Endothelial cell of umbilical vein (primary cell): ENCODE data around the gene PTCH1. TPM values are rescaled to one million over a fixed set of nuclear protein-coding genes. Genes with fewer than 3 reads are reported as not detected.

Source experiments
- BruUV-seq: library from RNA; stranded (reverse); fragments of 400-500 nt; replicated peaks from 2 replicates; lab custom pipeline; 2021; lab: Mats Ljungman, UMichigan
- CTCF ChIA-PET: fragments of 300-600, 350-600 bp; sonication (Branson Sonifier 250); formaldehyde crosslinking; loops from one replicate; lab custom pipeline; 2021; ENCODE audit warnings: antibody characterized with exemption, inconsistent platforms; lab: Charles Lee
- POLR2A ChIA-PET: fragments of 300-600, 350-600 bp; sonication (Branson Sonifier 250); formaldehyde crosslinking; loops from one replicate; lab custom pipeline; 2021; ENCODE audit warnings: antibody characterized with exemption, inconsistent platforms; lab: Charles Lee
- DNase-seq: peaks from one replicate; pipeline ENCODE4 v3.0.0-alpha.2; 2011; ENCODE audit warnings: low read depth, low spot score
- FAIRE-seq: peaks from 2 replicates; lab custom pipeline; 2011; peaks lifted over from hg19 to GRCh38; lab: Jason Lieb, UNC
- H2AFZ ChIP-seq: 2 replicates; pipeline ENCODE4 v1.6.0; 2012; ENCODE audit warnings: low read depth, low read length, control low read depth, inconsistent platforms
- H3K27ac ChIP-seq: 2 replicates; pipeline ENCODE4 v1.5.1; 2011; ENCODE audit warnings: low read depth, mild to moderate bottlenecking, control low read depth, low read length, moderate library complexity; ENCODE audit not compliant: insufficient read depth
- H3K27me3 ChIP-seq, 2 experiments: 2 replicates each; pipeline versions ENCODE4 v1.6.0 to v1.6.1; 2011; ENCODE audit warnings: low read length in 2 of 2, mixed read lengths in 1 of 2; ENCODE audit not compliant: control insufficient read depth in 2 of 2, insufficient read depth in 2 of 2
- H3K36me3 ChIP-seq, 2 experiments: 2 replicates in 1 of 2; 3 replicates in 1 of 2; pipeline ENCODE4 v1.5.1; 2011; ENCODE audit warnings: low read length in 2 of 2, mild to moderate bottlenecking in 1 of 2, moderate library complexity in 1 of 2; ENCODE audit not compliant: control insufficient read depth in 2 of 2, insufficient read depth in 2 of 2; ENCODE audit errors: extremely low read depth in 1 of 2
- H3K4me1 ChIP-seq: 3 replicates; pipeline ENCODE4 v1.5.1; 2011; ENCODE audit warnings: mild to moderate bottlenecking, low read length; ENCODE audit not compliant: control insufficient read depth, insufficient read depth; ENCODE audit errors: extremely low read depth
- H3K4me2 ChIP-seq: 2 replicates; pipeline ENCODE4 v1.6.1; 2011; ENCODE audit warnings: low read length, control low read depth, mixed read lengths; ENCODE audit not compliant: insufficient read depth
- H3K4me3 ChIP-seq, 3 experiments: fragments of 200-600 bp in 1 of 3; sonication (generic), shearing (Covaris generic) in 1 of 3; replicated peaks in 1 of 3; 2 replicates each; pipeline ENCODE4 v1.5.1; 2011 to 2016; ENCODE audit warnings: control low read depth in 3 of 3, low read length in 3 of 3, mild to moderate bottlenecking in 2 of 3, inconsistent platforms in 1 of 3, low read depth in 1 of 3, moderate library complexity in 1 of 3; ENCODE audit not compliant: insufficient read depth in 1 of 3
- H3K79me2 ChIP-seq: 2 replicates; pipeline ENCODE4 v1.6.0; 2012; ENCODE audit warnings: low read length, inconsistent platforms; ENCODE audit not compliant: control insufficient read depth, insufficient read depth
- H3K9ac ChIP-seq: replicated peaks from 2 replicates; pipeline ENCODE3; 2011; ENCODE audit warnings: low read length, control low read depth; ENCODE audit not compliant: insufficient read depth; ENCODE audit errors: extremely low read depth
- H3K9me1 ChIP-seq: replicated peaks from 3 replicates; pipeline ENCODE4 v1.6.0; 2011; ENCODE audit warnings: mild to moderate bottlenecking, low read length; ENCODE audit not compliant: control insufficient read depth, insufficient read depth; ENCODE audit errors: extremely low read depth
- H3K9me3 ChIP-seq: replicated peaks from 2 replicates; pipeline ENCODE4 v1.5.1; 2012; ENCODE audit warnings: low read length, inconsistent platforms; ENCODE audit not compliant: control insufficient read depth, insufficient read depth
- H4K20me1 ChIP-seq: replicated peaks from 2 replicates; pipeline ENCODE3; 2011; ENCODE audit warnings: mild to moderate bottlenecking, low read length; ENCODE audit not compliant: control insufficient read depth, insufficient read depth; ENCODE audit errors: extremely low read depth
- CTCF ChIP-seq, 2 donors: IDR thresholded peaks; 1 replicate in 1 of 2; 2 replicates in 1 of 2; pipeline ENCODE4 v1.5.1; 2011; ENCODE audit warnings: low read length in 2 of 2, mild to moderate bottlenecking in 2 of 2, moderate library complexity in 2 of 2, control low read depth in 1 of 2, inconsistent platforms in 1 of 2, low read depth in 1 of 2; ENCODE audit not compliant: insufficient read depth in 1 of 2; ENCODE audit errors: extremely low read depth in 1 of 2
- EZH2 ChIP-seq: IDR thresholded peaks from 2 replicates; pipeline ENCODE4 v1.6.1; 2012; ENCODE audit warnings: borderline replicate concordance, low read depth, mild to moderate bottlenecking, moderate library complexity, low read length, inconsistent platforms; ENCODE audit not compliant: severe bottlenecking
- FOS ChIP-seq: IDR thresholded peaks from 2 replicates; pipeline ENCODE4 v1.6.1; 2011; ENCODE audit warnings: mild to moderate bottlenecking, low read length, moderate library complexity, borderline replicate concordance; ENCODE audit not compliant: insufficient read depth
- GATA2 ChIP-seq: IDR thresholded peaks from 2 replicates; pipeline ENCODE4 v1.7.0; 2011; ENCODE audit warnings: low read depth, mild to moderate bottlenecking, moderate library complexity, mixed read lengths, low read length; ENCODE audit not compliant: insufficient read length, insufficient read depth
- JUN ChIP-seq: IDR thresholded peaks from 2 replicates; pipeline ENCODE4 v1.6.1; 2011; ENCODE audit warnings: borderline replicate concordance, low read depth; ENCODE audit not compliant: insufficient read length, insufficient read depth
- POLR2A ChIP-seq: IDR thresholded peaks from 2 replicates; pipeline ENCODE4 v1.6.1; 2012; ENCODE audit warnings: low read depth, mild to moderate bottlenecking, control low read depth, low read length
- dilution Hi-C: fragments of 300-500 bp; cut with MboI; formaldehyde crosslinking; loops from one replicate; pipeline ENCODE4 v1.15.0; 2019; ENCODE audit warnings: low sequenced_read_pairs; ENCODE audit not compliant: extremely low pct_ligation_motif_present
- intact Hi-C: fragments of 100-400 bp; cut with micrococcal nuclease; formaldehyde crosslinking; loops from one replicate; pipeline ENCODE4 v1.10.0; 2022
- polyA plus RNA-seq, 4 experiments: library from polyadenylated mRNA; depleted of rRNA in 3 of 4; stranded (reverse) in 3 of 4; unstranded in 1 of 4; fragments of >200 nt; gene quantifications; 2 replicates each; pipeline versions ENCODE4 v1.2.1 to v1.2.3, GENCODE V29; 2011 to 2012; ENCODE audit warnings: missing spikeins in 1 of 4
- total RNA-seq: library from RNA; stranded (reverse); gene quantifications from 2 replicates; pipeline ENCODE4 v1.2.3, GENCODE V29; 2021
- TF ChIP-seq, protein P1 (sequence below): IDR thresholded peaks from 2 replicates; pipeline ENCODE4 v1.6.1; 2011; ENCODE audit not compliant: insufficient read depth, insufficient read length

The PTCH1 gene
- total and polyA plus RNA-seq, 2 donors (not counting 3 experiments of a cell fraction or from before 2014, with no cell fraction given): 3.9 to 12.1 TPM

DNA sequence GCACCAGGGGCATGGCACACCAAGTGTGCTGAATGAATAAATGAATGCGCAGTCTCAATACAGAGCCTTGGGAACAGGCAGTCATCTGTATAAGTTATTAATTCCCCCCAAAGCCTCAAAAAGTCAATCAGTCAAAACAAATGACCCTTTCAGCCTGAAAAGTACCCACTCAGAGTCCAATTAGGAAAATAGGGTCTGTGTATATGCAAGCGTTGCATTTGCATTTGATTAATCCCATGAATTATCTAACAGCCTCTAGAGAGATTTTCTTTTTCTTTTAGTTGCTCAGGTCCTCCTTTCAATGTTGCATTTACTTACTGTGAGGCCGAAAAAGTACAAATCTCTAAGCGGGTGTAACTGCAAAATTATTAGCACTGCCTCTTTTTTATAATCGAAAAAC lies 23.4 kb downstream of the PTCH1 start:
- DNase-seq (no peak), FAIRE-seq (no peak)
- dilution Hi-C loops: no loop called here
- H3K9ac ChIP-seq: no peak overlapping the region
- H2AFZ ChIP-seq: no peak overlapping the region
- no peaks in the 10 kb centered on the region for H3K4me1 ChIP-seq
- no peak overlapping the region for H3K4me3 ChIP-seq
- POLR2A ChIA-PET: no interaction called here
- H3K4me2 ChIP-seq: no peak overlapping the region
- H3K9me3 ChIP-seq: no peaks in the 10 kb centered on the region
- CTCF ChIA-PET: interaction anchor here (0.6 kb wide), 1 partner anchor 12 kb away, joined by 3 read pairs; no protein-coding TSS in a partner anchor
- no peaks in the 10 kb centered on the region for H3K79me2 ChIP-seq
- H3K36me3 ChIP-seq: no peaks in the 10 kb centered on the region
- intact Hi-C loops: no loop called here
- no peak for TF ChIP-seq GATA2
- H3K27me3 ChIP-seq: no peaks in the 10 kb centered on the region
- H3K27ac ChIP-seq: no peak overlapping the region
- no peaks in the 10 kb centered on the region for H4K20me1 ChIP-seq
- no peaks in the 10 kb centered on the region for H3K9me1 ChIP-seq
- no TSS peak for BruUV-seq

DNA sequence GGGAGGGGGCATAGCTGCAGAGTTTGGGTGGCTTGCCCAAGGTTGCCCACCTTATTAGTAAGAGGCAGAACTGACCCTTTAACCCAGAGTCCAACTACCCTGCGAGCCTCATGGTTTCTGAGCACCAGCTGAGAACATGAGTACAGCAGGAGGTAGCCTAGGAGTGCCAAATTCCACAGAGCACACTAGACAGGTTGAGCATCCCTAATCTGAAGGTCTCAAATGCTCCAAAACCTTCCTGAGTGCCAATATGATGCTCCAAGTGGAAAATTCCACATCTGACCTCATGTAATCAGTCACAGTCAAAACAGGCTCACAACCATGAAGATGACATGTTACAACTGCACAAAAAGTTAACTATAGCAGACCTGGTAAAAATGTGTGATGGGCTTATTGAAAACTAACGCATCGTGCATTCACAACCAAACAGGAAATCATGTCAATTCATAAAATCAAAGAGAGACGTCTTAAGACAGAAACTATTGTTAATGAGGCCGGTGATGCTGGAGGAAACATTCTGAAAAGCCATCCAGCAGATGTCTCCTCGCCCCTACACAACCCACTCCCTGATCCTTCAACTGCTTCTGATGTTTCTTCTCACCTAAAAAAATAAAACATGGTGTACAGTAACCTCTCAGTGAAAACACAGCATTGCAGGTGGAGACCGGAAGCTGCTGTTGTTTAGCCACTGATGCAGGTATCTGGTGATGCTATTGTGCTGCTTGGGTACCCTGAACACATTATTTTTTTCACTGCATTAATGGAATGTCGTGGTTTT lies 25.0 kb downstream of the PTCH1 start:
- no peak for FAIRE-seq
- Histone ChIP-seq H3K79me2 (no peaks in the 10 kb centered on the region), H3K4me3 (no peak overlapping the region), H3K9ac (no peak overlapping the region), H3K27me3 (no peaks in the 10 kb centered on the region), H3K36me3 (no peaks in the 10 kb centered on the region), H3K4me1 (no peaks in the 10 kb centered on the region), H3K9me1 (no peaks in the 10 kb centered on the region), H2AFZ (no peak overlapping the region), H3K4me2 (no peak overlapping the region), H4K20me1 (no peaks in the 10 kb centered on the region), H3K27ac (no peak overlapping the region), H3K9me3 (no peaks in the 10 kb centered on the region)
- CTCF ChIA-PET: no interaction called here
- POLR2A ChIA-PET: no interaction called here
- TF ChIP-seq FOS (no peak), CTCF (IDR thresholded peaks at IDR 0.05; ENCODE audit: extremely low read depth in 1 of 2, insufficient read depth in 1 of 2, low read depth in 1 of 2, low read length in 2 of 2) (no peak), EZH2 (no peak), JUN (no peak), GATA2 (no peak), POLR2A (no peak)
- TF ChIP-seq, protein P1, sequence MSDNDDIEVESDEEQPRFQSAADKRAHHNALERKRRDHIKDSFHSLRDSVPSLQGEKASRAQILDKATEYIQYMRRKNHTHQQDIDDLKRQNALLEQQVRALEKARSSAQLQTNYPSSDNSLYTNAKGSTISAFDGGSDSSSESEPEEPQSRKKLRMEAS: no peak
- BruUV-seq: no TSS peak
- no peak for DNase-seq
- intact Hi-C loops (no loop called here), dilution Hi-C loops (no loop called here)
